ENCODE measurements around the gene NGEF. TPM values are rescaled to one million over a fixed set of nuclear protein-coding genes. Genes with fewer than 3 reads are reported as not detected.
"Not testable (repeated sequence)": the region's sequence is repeated elsewhere in the genome, so short reads cannot be mapped to it uniquely, and the experiment has no call there.

Gene NGEF
- total and polyA plus RNA-seq, 3 experiments from 2014 or later: 0.38 TPM; not detected in 2

- H3K4me3 Mint-ChIP-seq; POLR2A ChIA-PET; H3K4me1 ChIP-seq (ENCODE audit: insufficient read depth, low read length); H3K36me3 Mint-ChIP-seq; H3K4me1 Mint-ChIP-seq; CTCF ChIA-PET; H3K27me3 ChIP-seq (ENCODE audit: insufficient read depth, low read length, poor library complexity, severe bottlenecking); H3K27ac Mint-ChIP-seq; H3K4me3 ChIP-seq (ENCODE audit: low read length); DNase-seq; H3K27ac ChIP-seq (ENCODE audit: low read depth, low read length); H3K9me3 ChIP-seq (ENCODE audit: low read length); H3K36me3 ChIP-seq (ENCODE audit: insufficient read depth, low read length): not testable (repeated sequence)
- Mint-ChIP-seq H3K27me3 (peaks cover 3 to 33% of the 10 kb centered on the region in 2 donors), H3K9me3 (peaks cover 7 to 15% (median 14%) of the 10 kb centered on the region in 5 donors)
Observed at GRCh38 chr2:232906867-232907717, 106.0 kb downstream of the NGEF start.

GRCh38 chr2:232903989-232904388 lies 109.1 kb downstream of the NGEF start:
- Mint-ChIP-seq H3K4me3 (no peak overlapping the region), H3K27ac (no peak overlapping the region), H3K9me3 (no peaks in the 10 kb centered on the region), H3K36me3 (no peaks in the 10 kb centered on the region), H3K27me3 (peaks cover 3 to 7% of the 10 kb centered on the region in 2 donors), H3K4me1 (no peaks in the 10 kb centered on the region)
- no peak overlapping the region for H3K4me3 ChIP-seq (ENCODE audit: low read length)
- no peak for DNase-seq
- H3K4me1 ChIP-seq (ENCODE audit: insufficient read depth, low read length): no peaks in the 10 kb centered on the region
- no peaks in the 10 kb centered on the region for H3K27me3 ChIP-seq (ENCODE audit: insufficient read depth, low read length, poor library complexity, severe bottlenecking)
- H3K27ac ChIP-seq (ENCODE audit: low read depth, low read length): no peak overlapping the region
- H3K9me3 ChIP-seq (ENCODE audit: low read length): no peaks in the 10 kb centered on the region
- ChIA-PET POLR2A (no interaction called here), CTCF (no interaction called here)
- no peaks in the 10 kb centered on the region for H3K36me3 ChIP-seq (ENCODE audit: insufficient read depth, low read length)

DNA sequence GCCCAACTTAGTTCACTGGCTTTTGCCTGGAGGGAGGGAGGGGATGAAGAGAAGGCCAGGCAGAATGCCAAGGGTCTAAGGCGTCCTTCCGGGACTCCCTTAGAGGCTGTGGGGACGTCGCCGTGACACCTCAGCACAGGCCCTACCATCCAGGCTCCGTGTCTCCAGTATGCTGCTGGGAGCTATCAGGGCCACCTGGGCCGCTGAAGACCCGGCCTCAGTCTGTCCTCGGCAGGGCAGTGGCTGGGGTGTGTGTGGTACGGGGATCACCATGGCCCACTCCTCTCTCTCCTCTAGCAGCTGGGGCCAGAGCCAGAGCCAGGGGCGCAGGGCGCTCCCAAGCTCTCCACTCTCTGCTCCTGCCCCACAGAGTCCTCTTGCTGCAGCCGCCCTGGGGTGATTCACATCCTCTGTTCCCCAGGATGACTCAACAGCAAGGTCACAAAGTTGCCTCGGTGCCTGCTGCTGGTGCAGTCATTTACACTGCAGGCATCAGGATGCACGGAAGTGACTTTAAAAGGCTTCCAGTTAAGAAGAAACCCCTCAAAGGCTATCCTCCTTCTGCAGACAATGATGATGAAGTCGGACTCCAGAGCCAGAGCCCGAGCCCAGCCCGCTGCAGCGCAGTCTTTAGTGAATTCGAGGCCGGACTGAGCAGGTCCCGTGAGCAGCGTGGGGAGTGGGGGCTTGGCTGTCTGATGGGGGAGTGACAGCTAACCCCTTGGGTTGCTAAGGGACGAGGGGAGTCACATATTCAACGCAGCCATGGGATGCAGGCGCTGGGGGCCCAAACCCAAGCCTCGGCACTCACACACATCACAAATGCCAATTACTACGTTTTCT lies 111.1 kb downstream of the NGEF start:
- no peaks in the 10 kb centered on the region for H3K4me1 ChIP-seq (ENCODE audit: insufficient read depth, low read length)
- H3K27me3 Mint-ChIP-seq: peaks cover 3% of the 10 kb centered on the region in 2 donors
- H3K9me3 Mint-ChIP-seq: no peaks in the 10 kb centered on the region
- H3K4me3 ChIP-seq (ENCODE audit: low read length): no peak overlapping the region
- H3K36me3 Mint-ChIP-seq: no peaks in the 10 kb centered on the region
- H3K27me3 ChIP-seq (ENCODE audit: insufficient read depth, low read length, poor library complexity, severe bottlenecking): no peaks in the 10 kb centered on the region
- H3K9me3 ChIP-seq (ENCODE audit: low read length): no peaks in the 10 kb centered on the region
- no peaks in the 10 kb centered on the region for H3K36me3 ChIP-seq (ENCODE audit: insufficient read depth, low read length)
- CTCF ChIA-PET: no interaction called here
- no peak for DNase-seq
- H3K4me3 Mint-ChIP-seq: no peak overlapping the region
- H3K4me1 Mint-ChIP-seq: no peaks in the 10 kb centered on the region
- H3K27ac ChIP-seq (ENCODE audit: low read depth, low read length): no peak overlapping the region
- POLR2A ChIA-PET: no interaction called here
- H3K27ac Mint-ChIP-seq: peak overlapping the region in 1 of 8 donors; percentile 83

DNA sequence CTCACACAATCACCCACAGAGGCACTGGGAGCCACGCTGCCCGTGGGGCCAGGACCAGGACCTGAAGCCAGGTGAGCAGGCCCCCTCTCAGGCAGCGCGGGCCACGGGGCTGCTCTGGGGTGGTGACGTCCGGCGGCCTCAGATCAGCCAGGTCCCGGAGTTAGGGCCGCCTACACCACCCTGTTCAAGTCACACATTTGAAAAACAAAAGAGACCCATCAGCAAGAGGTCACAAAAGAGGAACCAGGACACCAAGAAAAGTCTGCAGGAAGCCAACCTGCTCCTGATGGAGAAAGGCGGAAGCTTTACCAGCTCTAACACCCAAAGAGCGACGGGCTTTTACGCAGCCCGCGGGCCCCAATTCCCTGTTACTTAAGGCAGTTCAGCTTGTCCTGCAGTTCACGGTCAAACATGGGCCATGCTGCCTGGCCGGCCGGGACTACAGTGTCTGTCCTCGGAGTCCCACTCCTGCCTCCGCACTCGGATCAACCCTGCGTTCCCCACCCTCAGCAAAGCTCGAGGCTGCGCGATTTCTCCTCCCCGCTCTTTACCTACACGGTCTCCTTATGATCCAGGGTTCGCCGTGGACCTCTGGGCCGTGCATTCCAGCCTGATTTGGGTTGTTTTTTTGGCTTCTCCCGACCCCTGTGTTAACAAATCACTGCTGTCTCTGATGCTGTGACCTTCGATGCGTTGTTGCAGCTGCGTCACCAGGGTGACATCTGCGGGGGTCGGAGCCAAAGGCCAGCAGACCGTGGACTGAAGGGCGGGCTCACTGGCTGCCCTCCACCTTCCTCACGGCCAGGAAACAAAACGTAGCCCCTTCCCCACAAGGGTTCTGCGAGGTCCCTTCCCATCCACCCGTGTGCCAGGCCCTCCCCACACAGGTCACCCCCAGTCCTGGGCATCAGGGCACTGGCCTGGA lies 112.0 kb downstream of the NGEF start:
- Histone ChIP-seq H3K4me1 (ENCODE audit: insufficient read depth, low read length) (no peaks in the 10 kb centered on the region), H3K27ac (ENCODE audit: low read depth, low read length) (no peak overlapping the region), H3K4me3 (ENCODE audit: low read length) (no peak overlapping the region), H3K27me3 (ENCODE audit: insufficient read depth, low read length, poor library complexity, severe bottlenecking) (no peaks in the 10 kb centered on the region), H3K9me3 (ENCODE audit: low read length) (no peaks in the 10 kb centered on the region), H3K36me3 (ENCODE audit: insufficient read depth, low read length) (no peaks in the 10 kb centered on the region)
- no peaks in the 10 kb centered on the region for H3K36me3 Mint-ChIP-seq
- CTCF ChIA-PET: no interaction called here
- no peak overlapping the region for H3K27ac Mint-ChIP-seq
- H3K4me1 Mint-ChIP-seq: no peaks in the 10 kb centered on the region
- H3K27me3 Mint-ChIP-seq: peaks cover 3% of the 10 kb centered on the region in 2 donors
- DNase-seq: no peak
- H3K4me3 Mint-ChIP-seq: no peak overlapping the region
- H3K9me3 Mint-ChIP-seq: no peaks in the 10 kb centered on the region
- POLR2A ChIA-PET: no interaction called here

DNA sequence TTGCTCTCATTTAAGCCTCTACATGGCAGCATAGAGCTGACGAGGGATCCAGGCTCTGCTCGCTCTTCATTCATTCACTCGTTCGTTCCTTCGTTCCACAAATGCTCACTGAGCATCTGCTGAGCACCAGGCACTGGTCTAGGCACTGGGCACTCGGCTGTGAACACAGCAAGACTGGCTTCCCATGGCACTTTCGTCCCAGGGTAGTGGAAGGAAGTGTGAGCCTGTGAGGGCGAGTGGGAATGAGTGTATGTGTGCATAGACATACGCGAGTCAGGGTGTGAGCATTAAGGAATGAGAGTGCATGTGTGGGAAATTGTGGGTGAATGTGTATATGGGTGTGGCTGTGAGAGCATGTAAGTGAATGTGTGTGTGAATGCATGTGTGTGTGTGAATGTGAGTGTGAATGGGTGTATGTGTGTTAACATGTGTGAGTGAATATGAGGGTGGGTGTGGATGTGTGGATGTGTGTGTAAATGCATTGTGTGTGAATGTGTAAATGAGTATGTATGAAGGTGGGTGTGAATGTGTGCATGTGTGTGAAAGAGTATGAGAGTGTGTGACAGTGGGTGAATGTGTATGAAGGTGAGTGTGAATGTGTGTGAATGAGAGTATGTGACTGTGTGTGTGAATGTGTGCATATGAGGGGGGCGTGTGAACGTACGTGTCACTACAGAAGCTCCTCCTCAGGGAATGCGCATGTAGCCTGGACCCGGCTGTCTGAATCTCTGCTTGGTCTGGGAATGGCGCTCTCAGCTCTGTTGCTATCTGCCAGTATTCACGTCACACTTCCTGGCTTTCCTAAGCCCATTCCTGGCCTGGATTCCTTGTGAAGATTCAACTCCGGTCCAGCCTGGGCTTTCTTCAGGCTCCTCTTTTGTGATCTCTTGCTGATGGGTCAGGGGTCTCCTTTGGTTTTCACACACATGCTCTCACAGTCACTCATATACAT lies 114.2 kb downstream of the NGEF start:
- Mint-ChIP-seq H3K27me3 (peaks cover 0 to 3% of the 10 kb centered on the region in 2 donors), H3K4me1 (no peaks in the 10 kb centered on the region), H3K9me3 (no peaks in the 10 kb centered on the region), H3K36me3 (no peaks in the 10 kb centered on the region), H3K27ac (no peak overlapping the region), H3K4me3 (no peak overlapping the region)
- no peak for DNase-seq
- Histone ChIP-seq H3K27ac (ENCODE audit: low read depth, low read length) (no peak overlapping the region), H3K4me1 (ENCODE audit: insufficient read depth, low read length) (no peaks in the 10 kb centered on the region), H3K4me3 (ENCODE audit: low read length) (no peak overlapping the region), H3K36me3 (ENCODE audit: insufficient read depth, low read length) (no peaks in the 10 kb centered on the region), H3K27me3 (ENCODE audit: insufficient read depth, low read length, poor library complexity, severe bottlenecking) (no peaks in the 10 kb centered on the region), H3K9me3 (ENCODE audit: low read length) (no peaks in the 10 kb centered on the region)
- CTCF ChIA-PET: no interaction called here
- POLR2A ChIA-PET: no interaction called here

- no peak for DNase-seq
- Histone ChIP-seq H3K27ac (ENCODE audit: low read depth, low read length) (no peak overlapping the region), H3K4me1 (ENCODE audit: insufficient read depth, low read length) (no peaks in the 10 kb centered on the region), H3K36me3 (ENCODE audit: insufficient read depth, low read length) (no peaks in the 10 kb centered on the region), H3K27me3 (ENCODE audit: insufficient read depth, low read length, poor library complexity, severe bottlenecking) (no peaks in the 10 kb centered on the region), H3K4me3 (ENCODE audit: low read length) (no peak overlapping the region), H3K9me3 (ENCODE audit: low read length) (no peaks in the 10 kb centered on the region)
- H3K9me3 Mint-ChIP-seq: no peaks in the 10 kb centered on the region
- H3K36me3 Mint-ChIP-seq: no peaks in the 10 kb centered on the region
- H3K27me3 Mint-ChIP-seq: peaks cover 0 to 4% of the 10 kb centered on the region in 2 donors
- no peak overlapping the region for H3K4me3 Mint-ChIP-seq
- H3K27ac Mint-ChIP-seq: no peak overlapping the region
- no peaks in the 10 kb centered on the region for H3K4me1 Mint-ChIP-seq
- POLR2A ChIA-PET: no interaction called here
- CTCF ChIA-PET: no interaction called here
Observed at GRCh38 chr2:232897598-232898408, 115.3 kb downstream of the NGEF start.

Measured in CD8-positive, alpha-beta memory T cell (primary cell).